GM13977 (cell line): ENCODE results near the gene CD84.
"Not testable (repeated sequence)": the region's sequence is repeated elsewhere in the genome, so short reads cannot be mapped to it uniquely, and the experiment has no call there.

Experiments used
- DNase-seq: peaks from one replicate; pipeline ENCODE4 v3.0.0; 2012; ENCODE audit warnings: low spot score
- in situ Hi-C: fragments of 300-500 bp; cut with MboI; formaldehyde crosslinking; loops from one replicate; pipeline ENCODE4 v1.12.0; 2022; ENCODE audit warnings: low sequenced_read_pairs, low pct_unique_long_range_greater_than_20kb, mixed read lengths, inconsistent platforms; ENCODE audit not compliant: unreplicated experiment
- TF ChIP-seq, protein P1 (sequence below): IDR thresholded peaks from 2 replicates; pipeline ENCODE4 v1.5.1; 2012; ENCODE audit warnings: mild to moderate bottlenecking, control low read depth; ENCODE audit not compliant: insufficient read depth; ENCODE audit errors: extremely low read depth, missing control alignments

CD84 gene

DNA sequence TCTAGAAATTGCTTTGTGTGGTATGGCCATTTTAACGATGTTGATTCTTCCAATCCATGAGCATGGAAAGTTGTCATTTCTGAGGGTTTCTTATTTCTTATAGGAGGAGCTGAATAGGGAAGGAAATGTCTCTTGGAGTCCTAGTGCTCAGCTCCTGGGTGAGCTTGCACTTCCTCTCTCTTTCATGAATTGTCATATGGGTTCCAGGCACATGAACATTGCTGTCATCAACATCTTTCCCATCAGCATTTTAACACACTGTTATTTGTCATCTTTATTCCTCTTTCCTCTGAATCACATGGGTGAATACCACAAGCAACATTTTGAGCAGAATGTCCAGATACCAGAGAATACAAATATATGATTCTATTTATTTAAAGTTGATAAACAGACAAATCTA, 79.7 kb downstream of the CD84 start:
- in situ Hi-C loops, result no loop called here
- DNase-seq, result no peak
- TF ChIP-seq, protein P1, sequence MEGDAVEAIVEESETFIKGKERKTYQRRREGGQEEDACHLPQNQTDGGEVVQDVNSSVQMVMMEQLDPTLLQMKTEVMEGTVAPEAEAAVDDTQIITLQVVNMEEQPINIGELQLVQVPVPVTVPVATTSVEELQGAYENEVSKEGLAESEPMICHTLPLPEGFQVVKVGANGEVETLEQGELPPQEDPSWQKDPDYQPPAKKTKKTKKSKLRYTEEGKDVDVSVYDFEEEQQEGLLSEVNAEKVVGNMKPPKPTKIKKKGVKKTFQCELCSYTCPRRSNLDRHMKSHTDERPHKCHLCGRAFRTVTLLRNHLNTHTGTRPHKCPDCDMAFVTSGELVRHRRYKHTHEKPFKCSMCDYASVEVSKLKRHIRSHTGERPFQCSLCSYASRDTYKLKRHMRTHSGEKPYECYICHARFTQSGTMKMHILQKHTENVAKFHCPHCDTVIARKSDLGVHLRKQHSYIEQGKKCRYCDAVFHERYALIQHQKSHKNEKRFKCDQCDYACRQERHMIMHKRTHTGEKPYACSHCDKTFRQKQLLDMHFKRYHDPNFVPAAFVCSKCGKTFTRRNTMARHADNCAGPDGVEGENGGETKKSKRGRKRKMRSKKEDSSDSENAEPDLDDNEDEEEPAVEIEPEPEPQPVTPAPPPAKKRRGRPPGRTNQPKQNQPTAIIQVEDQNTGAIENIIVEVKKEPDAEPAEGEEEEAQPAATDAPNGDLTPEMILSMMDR, result no peak

DNA sequence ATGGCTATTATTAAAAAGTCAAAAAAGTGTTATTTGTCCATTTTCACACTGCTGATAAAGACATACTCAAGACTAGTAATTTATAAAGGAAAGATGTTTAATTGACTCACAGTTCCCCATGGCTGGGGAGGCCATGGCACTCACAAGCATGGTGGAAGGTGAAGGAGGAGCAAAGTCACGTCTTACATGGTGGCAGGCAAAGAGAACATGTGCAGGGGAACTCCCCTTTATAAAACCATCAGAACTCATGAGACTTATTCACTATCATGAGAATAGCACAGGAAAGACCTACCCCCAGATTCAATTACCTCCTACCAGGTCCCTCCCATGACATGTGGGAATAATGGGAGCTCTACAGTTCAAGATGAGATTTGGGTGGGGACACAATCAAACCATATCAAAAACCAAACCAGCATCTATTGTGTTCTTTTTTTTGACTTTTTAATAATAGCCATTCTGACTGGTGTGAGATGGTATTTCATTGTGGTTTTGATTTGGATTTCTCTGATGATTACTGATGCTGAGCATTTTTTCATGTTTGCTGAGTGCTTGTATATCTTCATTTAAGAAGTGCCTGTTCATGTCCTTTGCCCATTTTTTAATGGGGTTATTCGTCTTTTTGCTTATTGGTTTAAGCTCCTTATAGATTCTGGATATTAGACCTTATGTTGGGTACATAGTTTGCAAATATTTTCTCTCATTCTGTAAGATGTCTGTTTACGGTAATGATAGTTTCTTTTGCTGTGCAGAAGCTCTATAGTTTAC, 80.8 kb downstream of the CD84 start:
- DNase-seq, in situ Hi-C loops: not testable (repeated sequence)

DNA sequence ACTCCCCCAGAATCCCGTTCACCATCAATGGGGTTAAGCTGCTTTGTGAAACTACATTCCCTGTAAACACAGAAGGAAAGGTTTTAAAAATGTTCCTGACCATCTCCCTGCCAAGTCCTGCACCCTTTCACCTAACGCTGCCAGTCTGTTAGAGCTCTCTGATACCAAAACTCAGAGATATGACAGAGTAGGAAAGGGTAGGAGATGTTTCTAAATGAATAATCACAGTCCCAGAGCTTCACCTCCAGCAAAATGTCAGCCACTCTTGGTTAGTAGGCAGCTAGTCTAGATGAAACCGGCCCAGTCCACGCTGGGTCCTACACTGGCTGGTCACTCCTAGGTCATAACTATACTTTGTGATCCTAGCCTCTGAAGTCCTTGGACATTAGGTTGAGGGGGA, 83.0 kb downstream of the CD84 start:
- in situ Hi-C loops, result no loop called here
- TF ChIP-seq, protein P1, result no peak

DNA sequence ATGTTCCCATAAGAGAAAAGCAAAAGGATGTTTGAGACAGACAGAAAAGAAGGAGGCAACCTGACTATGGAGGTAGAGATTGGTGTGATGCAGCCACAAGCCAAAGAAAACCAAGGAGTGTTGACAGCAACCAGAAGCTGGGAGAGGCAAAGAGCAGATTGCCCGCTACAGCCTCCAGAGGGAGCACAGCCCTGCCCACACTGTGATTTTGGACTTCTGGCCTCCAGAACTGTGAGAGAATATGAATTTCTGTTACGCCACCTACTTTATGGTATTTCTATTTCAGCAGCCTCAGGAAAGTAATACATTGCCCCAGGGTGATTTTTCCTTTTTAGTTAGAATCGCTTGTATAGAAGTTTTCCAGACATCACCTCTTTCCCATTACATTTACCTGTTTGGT, 84.7 kb downstream of the CD84 start:
- TF ChIP-seq, protein P1, result peak; percentile 18
- in situ Hi-C loops, result no loop called here
- no peak for DNase-seq

More for the DNA sequence above, 83.0 kb downstream of the CD84 start:
- no peak for DNase-seq

DNA sequence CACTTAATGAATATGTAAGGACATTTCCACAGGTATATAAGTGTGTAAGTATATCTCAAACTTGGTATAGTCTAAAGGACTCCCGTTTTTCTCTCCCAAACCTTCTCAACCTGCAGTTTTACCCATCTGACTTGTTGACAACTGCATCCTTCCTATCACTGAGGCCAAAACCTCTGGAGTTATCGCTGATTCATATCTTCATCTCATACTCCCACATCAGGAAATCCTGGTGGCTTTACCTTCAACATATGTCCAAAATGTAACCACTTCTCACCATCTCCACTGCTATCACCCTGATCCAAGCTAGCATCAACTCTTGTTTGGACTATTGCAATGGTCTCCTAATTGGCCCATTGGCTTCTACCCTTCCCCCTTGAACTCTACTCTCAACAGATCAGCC, 86.7 kb downstream of the CD84 start:
- TF ChIP-seq, protein P1, result no peak
- DNase-seq, result no peak
- in situ Hi-C loops, result no loop called here

DNA sequence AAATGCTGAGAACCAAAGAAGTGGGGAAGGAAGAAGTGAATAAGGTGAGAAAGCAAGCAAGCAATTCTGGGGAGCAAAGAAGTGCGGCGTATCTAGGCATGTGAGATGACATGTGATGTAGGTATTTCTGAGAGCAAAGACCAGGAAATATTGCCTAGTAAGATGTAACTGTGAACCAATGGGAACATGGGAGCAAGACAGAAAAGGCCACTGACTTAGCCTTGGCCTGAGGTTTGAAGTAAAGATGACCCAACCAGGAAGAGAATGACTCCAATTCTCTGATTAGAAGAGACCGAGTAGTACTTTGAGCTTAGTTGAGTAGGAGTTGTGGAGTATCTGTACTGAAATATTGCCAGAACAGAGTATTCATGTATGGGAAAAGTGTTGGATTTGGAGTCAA, 87.3 kb downstream of the CD84 start:
- in situ Hi-C loops, result no loop called here
- TF ChIP-seq, protein P1, result no peak
- DNase-seq, result no peak
